DOHH2 (cell line): ENCODE data around the gene FAM228B.

Experiments used
- H3F3A ChIP-seq: fragments of 200-600 bp; sonication (generic), shearing (Covaris generic); 2 replicates; pipeline ENCODE4 v1.6.0; 2016; ENCODE audit warnings: antibody characterized with exemption, mild to moderate bottlenecking; ENCODE audit not compliant: control insufficient read depth, insufficient read depth
- H3K27ac ChIP-seq: fragments of 200-600 bp; sonication (generic); 2 replicates; pipeline ENCODE4 v1.5.1; 2014; ENCODE audit warnings: low read depth, mild to moderate bottlenecking, low read length, moderate library complexity
- H3K27me3 ChIP-seq: fragments of 200-600 bp; sonication (generic); 2 replicates; pipeline ENCODE4 v1.6.1; 2014; ENCODE audit warnings: mild to moderate bottlenecking, low read length, mixed read lengths; ENCODE audit not compliant: control insufficient read depth
- H3K36me3 ChIP-seq: fragments of 200-600 bp; sonication (generic); 2 replicates; pipeline ENCODE4 v1.6.1; 2014; ENCODE audit warnings: mild to moderate bottlenecking, low read length, moderate library complexity, mixed read lengths; ENCODE audit not compliant: control insufficient read depth
- H3K4me1 ChIP-seq: fragments of 200-600 bp; sonication (generic); 2 replicates; pipeline ENCODE4 v1.6.1; 2014; ENCODE audit warnings: mild to moderate bottlenecking, low read length, mixed read lengths; ENCODE audit not compliant: control insufficient read depth
- H3K4me2 ChIP-seq: fragments of 200-600 bp; sonication (generic); 2 replicates; pipeline ENCODE4 v1.6.0; 2014; ENCODE audit warnings: mild to moderate bottlenecking, low read length, moderate library complexity
- H3K4me3 ChIP-seq: fragments of 200-600 bp; sonication (generic); 2 replicates; pipeline ENCODE4 v1.5.1; 2014; ENCODE audit warnings: mild to moderate bottlenecking, low read length, mixed read lengths
- H3K79me2 ChIP-seq: fragments of 200-600 bp; sonication (generic); 2 replicates; pipeline ENCODE4 v1.6.1; 2014; ENCODE audit warnings: mild to moderate bottlenecking, low read length, mixed read lengths; ENCODE audit not compliant: control insufficient read depth
- H3K9me2 ChIP-seq: fragments of 200-600 bp; sonication (generic); replicated peaks from 2 replicates; pipeline ENCODE4 v1.6.1; 2014; ENCODE audit warnings: mild to moderate bottlenecking, low read length, mixed read lengths; ENCODE audit not compliant: control insufficient read depth
- H3K9me3 ChIP-seq: fragments of 200-600 bp; sonication (generic); 2 replicates; pipeline ENCODE4 v1.6.1; 2014; ENCODE audit warnings: antibody characterized with exemption, low read length, mixed read lengths; ENCODE audit not compliant: control insufficient read depth, insufficient read depth
- H4K20me1 ChIP-seq: fragments of 200-600 bp; sonication (generic); 2 replicates; pipeline ENCODE4 v1.6.0; 2014; ENCODE audit warnings: low read depth, mild to moderate bottlenecking, antibody characterized with exemption, low read length, moderate library complexity; ENCODE audit not compliant: control insufficient read depth, insufficient read depth
- EZH2phosphoT487 ChIP-seq: fragments of 200-600 bp; sonication (generic); IDR thresholded peaks from 2 replicates; pipeline ENCODE4 v1.6.1; 2017; ENCODE audit warnings: borderline replicate concordance, mild to moderate bottlenecking, antibody characterized with exemption, low read length, moderate library complexity, mixed read lengths
- TF ChIP-seq, protein P1 (sequence below): fragments of 200-600 bp; sonication (generic); IDR thresholded peaks from one replicate; pipeline ENCODE4 v1.5.1; 2014; ENCODE audit warnings: antibody characterized with exemption, mild to moderate bottlenecking, low read depth, low read length; ENCODE audit not compliant: poor library complexity, severe bottlenecking

The FAM228B gene

DNA sequence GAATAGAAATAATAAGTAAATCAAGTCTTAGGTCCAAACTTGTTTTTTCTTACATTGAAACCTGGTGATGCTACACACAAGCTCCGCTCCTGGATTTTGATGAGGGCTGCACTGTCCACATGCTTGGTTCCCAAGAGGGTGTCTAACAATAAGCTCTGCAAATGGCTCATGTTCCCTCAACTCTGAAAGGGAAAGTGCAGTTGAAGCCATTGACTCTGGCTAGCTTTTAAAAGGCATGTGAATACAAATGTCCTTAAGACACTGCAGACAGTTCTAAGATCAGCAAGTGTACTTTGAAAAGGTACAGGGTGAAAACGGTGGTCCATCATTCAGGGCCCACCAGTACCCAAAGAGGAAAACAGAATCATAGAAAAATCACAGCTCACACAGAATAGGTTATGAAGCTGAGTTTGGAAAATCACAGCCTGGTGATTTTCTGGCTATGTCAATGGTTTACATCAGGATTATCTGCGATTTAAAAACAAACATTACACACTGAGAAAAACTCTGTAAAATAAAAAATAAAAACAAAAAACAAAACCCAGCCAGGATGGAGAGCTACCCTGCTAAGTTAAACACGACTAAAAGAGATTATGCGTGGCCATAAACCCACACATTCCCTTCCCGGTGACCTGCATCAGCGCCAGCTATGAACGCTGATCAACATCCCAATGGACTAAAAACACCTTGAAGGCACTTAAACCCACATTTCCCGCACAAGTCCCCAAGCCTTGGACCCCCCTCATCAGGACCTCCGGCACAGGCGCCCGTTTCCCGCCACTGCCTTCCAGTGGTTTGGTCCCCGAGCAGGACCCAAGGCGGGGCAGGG lies 689 bp upstream of the FAM228B start:
- H3K4me1 ChIP-seq = peaks cover 31% of the 10 kb centered on the region
- H3K4me2 ChIP-seq = peak overlapping the region; percentile 79
- H3K9me2 ChIP-seq = no peaks in the 10 kb centered on the region
- H3K4me3 ChIP-seq = peak overlapping the region; percentile 87
- H4K20me1 ChIP-seq = no peaks in the 10 kb centered on the region
- no peak for TF ChIP-seq EZH2phosphoT487
- TF ChIP-seq, protein P1, sequence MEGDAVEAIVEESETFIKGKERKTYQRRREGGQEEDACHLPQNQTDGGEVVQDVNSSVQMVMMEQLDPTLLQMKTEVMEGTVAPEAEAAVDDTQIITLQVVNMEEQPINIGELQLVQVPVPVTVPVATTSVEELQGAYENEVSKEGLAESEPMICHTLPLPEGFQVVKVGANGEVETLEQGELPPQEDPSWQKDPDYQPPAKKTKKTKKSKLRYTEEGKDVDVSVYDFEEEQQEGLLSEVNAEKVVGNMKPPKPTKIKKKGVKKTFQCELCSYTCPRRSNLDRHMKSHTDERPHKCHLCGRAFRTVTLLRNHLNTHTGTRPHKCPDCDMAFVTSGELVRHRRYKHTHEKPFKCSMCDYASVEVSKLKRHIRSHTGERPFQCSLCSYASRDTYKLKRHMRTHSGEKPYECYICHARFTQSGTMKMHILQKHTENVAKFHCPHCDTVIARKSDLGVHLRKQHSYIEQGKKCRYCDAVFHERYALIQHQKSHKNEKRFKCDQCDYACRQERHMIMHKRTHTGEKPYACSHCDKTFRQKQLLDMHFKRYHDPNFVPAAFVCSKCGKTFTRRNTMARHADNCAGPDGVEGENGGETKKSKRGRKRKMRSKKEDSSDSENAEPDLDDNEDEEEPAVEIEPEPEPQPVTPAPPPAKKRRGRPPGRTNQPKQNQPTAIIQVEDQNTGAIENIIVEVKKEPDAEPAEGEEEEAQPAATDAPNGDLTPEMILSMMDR = no peak
- no peaks in the 10 kb centered on the region for H3K27me3 ChIP-seq
- peaks cover 15% of the 10 kb centered on the region; the same call in 1 of the 2 replicates for H3F3A ChIP-seq
- H3K36me3 ChIP-seq = no peaks in the 10 kb centered on the region
- no peaks in the 10 kb centered on the region for H3K9me3 ChIP-seq
- peak overlapping the region; percentile 68 for H3K27ac ChIP-seq
- H3K79me2 ChIP-seq = peaks cover 27% of the 10 kb centered on the region

DNA sequence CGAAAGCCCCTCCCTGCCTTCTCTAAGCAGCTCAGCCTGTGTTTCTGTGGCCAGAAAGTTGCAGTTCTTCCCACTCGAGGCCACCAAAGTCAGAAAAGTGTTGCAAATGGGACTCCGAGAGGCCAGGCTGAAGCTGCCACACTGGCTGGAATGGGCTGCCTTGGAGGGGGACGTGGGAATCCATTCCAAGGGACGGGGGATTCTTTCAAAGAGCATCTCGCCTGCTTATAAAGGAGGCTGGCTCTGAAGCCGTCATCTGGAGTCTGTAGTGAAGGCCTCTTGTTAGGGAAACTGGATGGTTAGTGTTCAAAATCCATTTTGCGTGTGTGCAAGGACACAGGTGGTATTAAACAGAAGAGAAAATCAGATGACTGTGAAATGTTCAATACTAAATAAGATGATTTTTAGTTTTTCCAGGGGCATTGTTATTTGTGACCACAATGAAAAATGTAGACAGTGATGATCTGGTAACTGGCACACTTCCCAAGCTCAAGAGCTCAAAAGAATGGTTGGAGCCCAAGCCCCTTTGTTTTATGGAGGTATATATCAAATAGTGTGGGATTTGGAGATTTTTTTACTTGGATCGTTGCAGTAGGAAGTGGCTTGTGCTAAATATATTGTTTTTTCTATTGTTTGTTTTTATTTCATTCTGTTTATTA lies 782 bp downstream of the FAM228B start:
- Histone ChIP-seq H3K4me1 (peaks cover 31% of the 10 kb centered on the region), H3K27ac (peak overlapping the region; percentile 68), H4K20me1 (no peaks in the 10 kb centered on the region), H3K9me3 (no peaks in the 10 kb centered on the region), H3K27me3 (no peaks in the 10 kb centered on the region), H3K4me3 (peak overlapping the region; percentile 87), H3F3A (peaks cover 15% of the 10 kb centered on the region; the same call in 1 of the 2 replicates), H3K9me2 (no peaks in the 10 kb centered on the region), H3K4me2 (peak overlapping the region; percentile 79), H3K79me2 (peaks cover 27% of the 10 kb centered on the region), H3K36me3 (no peaks in the 10 kb centered on the region)
- TF ChIP-seq, protein P1 = no peak
- TF ChIP-seq EZH2phosphoT487 = no peak

DNA sequence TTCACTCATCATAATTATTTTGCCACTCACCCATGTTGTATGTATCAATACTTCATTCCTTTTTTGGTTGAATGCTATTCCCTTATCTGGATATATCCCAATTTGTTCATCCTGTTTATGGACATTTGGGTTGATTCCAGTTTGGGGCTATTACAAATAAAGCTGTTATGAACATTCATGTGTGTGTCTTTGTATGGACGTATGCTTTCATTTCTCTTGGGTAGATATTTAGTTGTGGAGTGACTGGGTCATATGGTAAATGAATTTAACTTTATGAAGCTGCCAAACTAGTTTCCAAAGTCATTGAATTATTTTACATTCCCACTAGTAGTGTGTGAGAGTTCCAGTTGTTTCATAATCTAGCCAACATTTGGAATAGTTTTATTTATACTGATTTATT lies 2.7 kb downstream of the FAM228B start:
- Histone ChIP-seq H3K4me1 (peaks cover 31% of the 10 kb centered on the region), H3K36me3 (no peaks in the 10 kb centered on the region), H3K4me3 (no peak overlapping the region), H3K4me2 (peak overlapping the region; percentile 16; the same call in 1 of the 2 replicates), H3K79me2 (peaks cover 27% of the 10 kb centered on the region), H4K20me1 (no peaks in the 10 kb centered on the region), H3K9me3 (no peaks in the 10 kb centered on the region), H3K27me3 (no peaks in the 10 kb centered on the region), H3F3A (peaks cover 13% of the 10 kb centered on the region; the same call in 1 of the 2 replicates), H3K9me2 (no peaks in the 10 kb centered on the region), H3K27ac (no peak overlapping the region)
- TF ChIP-seq EZH2phosphoT487 = no peak
- TF ChIP-seq, protein P1 = no peak
